Measurements from ENCODE around the gene OLA1. TPM values are rescaled to one million over a fixed set of nuclear protein-coding genes. Genes with fewer than 3 reads are reported as not detected.

Gene OLA1
- total RNA-seq, 1 donor from 2014 or later: 118 TPM

- TF ChIP-seq, protein P1, sequence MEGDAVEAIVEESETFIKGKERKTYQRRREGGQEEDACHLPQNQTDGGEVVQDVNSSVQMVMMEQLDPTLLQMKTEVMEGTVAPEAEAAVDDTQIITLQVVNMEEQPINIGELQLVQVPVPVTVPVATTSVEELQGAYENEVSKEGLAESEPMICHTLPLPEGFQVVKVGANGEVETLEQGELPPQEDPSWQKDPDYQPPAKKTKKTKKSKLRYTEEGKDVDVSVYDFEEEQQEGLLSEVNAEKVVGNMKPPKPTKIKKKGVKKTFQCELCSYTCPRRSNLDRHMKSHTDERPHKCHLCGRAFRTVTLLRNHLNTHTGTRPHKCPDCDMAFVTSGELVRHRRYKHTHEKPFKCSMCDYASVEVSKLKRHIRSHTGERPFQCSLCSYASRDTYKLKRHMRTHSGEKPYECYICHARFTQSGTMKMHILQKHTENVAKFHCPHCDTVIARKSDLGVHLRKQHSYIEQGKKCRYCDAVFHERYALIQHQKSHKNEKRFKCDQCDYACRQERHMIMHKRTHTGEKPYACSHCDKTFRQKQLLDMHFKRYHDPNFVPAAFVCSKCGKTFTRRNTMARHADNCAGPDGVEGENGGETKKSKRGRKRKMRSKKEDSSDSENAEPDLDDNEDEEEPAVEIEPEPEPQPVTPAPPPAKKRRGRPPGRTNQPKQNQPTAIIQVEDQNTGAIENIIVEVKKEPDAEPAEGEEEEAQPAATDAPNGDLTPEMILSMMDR (IDR thresholded peaks at IDR 0.05; ENCODE audit: unreplicated experiment): no peak
- H3K4me3 Mint-ChIP-seq (ENCODE audit: low read depth): no peak overlapping the region
- peaks cover 4% of the 10 kb centered on the region for H3K9me3 Mint-ChIP-seq (ENCODE audit: low read depth)
- peaks cover 8% of the 10 kb centered on the region for H3K4me1 Mint-ChIP-seq (ENCODE audit: low read depth)
- DNase-seq (ENCODE audit: low spot score, unreplicated experiment): no peak
- no peak overlapping the region for H3K27ac Mint-ChIP-seq
- H3K27me3 Mint-ChIP-seq: no peaks in the 10 kb centered on the region
- peaks cover 16% of the 10 kb centered on the region for H3K36me3 Mint-ChIP-seq (ENCODE audit: insufficient read depth)
Measured at GRCh38 chr2:174085781-174086180, 162.6 kb downstream of the OLA1 start.

DNA sequence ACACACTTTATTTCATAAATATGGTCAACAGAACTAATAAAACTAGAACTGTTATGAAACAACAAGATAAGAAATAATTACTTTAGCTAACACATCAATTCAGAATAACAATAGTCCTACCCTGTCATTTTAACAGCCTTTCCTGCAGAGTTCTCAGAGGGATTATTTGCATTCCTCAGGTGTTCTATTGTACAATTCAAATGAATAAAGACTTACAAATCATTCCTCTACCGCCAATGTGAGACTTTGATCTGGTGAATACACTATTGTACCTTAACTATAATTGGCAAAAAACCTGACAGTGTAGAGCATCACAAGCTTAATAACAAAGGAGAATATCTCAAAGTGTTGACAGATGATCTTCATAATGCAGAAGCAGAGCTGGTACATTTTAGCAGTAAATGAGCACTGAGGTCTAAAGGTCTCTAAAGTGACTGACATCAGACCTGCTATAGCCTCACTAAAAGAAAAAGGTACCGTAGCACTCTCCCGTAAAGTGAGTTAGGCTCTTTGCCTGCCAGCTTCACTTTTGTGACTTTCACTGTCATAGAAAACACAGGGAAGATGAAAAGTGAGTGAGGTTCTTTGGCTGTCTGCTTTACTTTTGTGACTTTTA, 164.4 kb downstream of the OLA1 start:
- Mint-ChIP-seq H3K27me3 (no peaks in the 10 kb centered on the region), H3K4me1 (ENCODE audit: low read depth) (peaks cover 10% of the 10 kb centered on the region), H3K27ac (no peak overlapping the region), H3K36me3 (ENCODE audit: insufficient read depth) (peaks cover 13% of the 10 kb centered on the region), H3K4me3 (ENCODE audit: low read depth) (no peak overlapping the region), H3K9me3 (ENCODE audit: low read depth) (peaks cover 4% of the 10 kb centered on the region)
- TF ChIP-seq, protein P1 (IDR thresholded peaks at IDR 0.05; ENCODE audit: unreplicated experiment): no peak
- DNase-seq (ENCODE audit: low spot score, unreplicated experiment): no peak

DNA sequence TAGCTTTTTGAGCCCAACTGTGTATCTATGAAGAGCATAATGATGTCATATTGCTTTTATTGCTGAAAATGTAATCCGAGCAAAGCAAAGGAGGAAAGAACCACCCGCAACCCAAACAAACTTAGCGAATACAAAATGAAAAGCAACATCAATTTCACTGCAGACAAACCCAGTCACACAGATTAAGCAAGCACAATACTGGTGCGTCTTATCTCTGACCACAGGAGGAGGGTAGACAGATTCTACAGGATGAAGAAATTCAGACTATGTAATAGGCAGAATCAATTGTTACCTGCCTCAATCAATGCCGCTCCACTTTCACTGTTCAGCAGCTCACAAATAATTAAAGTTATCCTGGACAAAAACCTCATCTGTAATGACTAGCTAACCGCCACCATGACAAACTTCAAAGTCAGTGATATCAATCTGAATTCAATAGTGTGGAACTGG, 167.6 kb downstream of the OLA1 start:
- no peak overlapping the region for H3K4me3 Mint-ChIP-seq (ENCODE audit: low read depth)
- TF ChIP-seq, protein P1 (IDR thresholded peaks at IDR 0.05; ENCODE audit: unreplicated experiment): no peak
- DNase-seq (ENCODE audit: low spot score, unreplicated experiment): no peak
- no peaks in the 10 kb centered on the region for H3K36me3 Mint-ChIP-seq (ENCODE audit: insufficient read depth)
- no peak overlapping the region for H3K27ac Mint-ChIP-seq
- H3K27me3 Mint-ChIP-seq: no peaks in the 10 kb centered on the region
- no peaks in the 10 kb centered on the region for H3K9me3 Mint-ChIP-seq (ENCODE audit: low read depth)
- H3K4me1 Mint-ChIP-seq (ENCODE audit: low read depth): peaks cover 24% of the 10 kb centered on the region

GRCh38 chr2:174078275-174078674, 170.1 kb downstream of the OLA1 start:
- Mint-ChIP-seq H3K4me1 (ENCODE audit: low read depth) (peaks cover 23% of the 10 kb centered on the region), H3K9me3 (ENCODE audit: low read depth) (no peaks in the 10 kb centered on the region), H3K36me3 (ENCODE audit: insufficient read depth) (peaks cover 8% of the 10 kb centered on the region), H3K27me3 (no peaks in the 10 kb centered on the region), H3K27ac (no peak overlapping the region), H3K4me3 (ENCODE audit: low read depth) (no peak overlapping the region)
- TF ChIP-seq, protein P1 (IDR thresholded peaks at IDR 0.05; ENCODE audit: unreplicated experiment): peak; percentile 51
- no peak for DNase-seq (ENCODE audit: low spot score, unreplicated experiment)

DNA sequence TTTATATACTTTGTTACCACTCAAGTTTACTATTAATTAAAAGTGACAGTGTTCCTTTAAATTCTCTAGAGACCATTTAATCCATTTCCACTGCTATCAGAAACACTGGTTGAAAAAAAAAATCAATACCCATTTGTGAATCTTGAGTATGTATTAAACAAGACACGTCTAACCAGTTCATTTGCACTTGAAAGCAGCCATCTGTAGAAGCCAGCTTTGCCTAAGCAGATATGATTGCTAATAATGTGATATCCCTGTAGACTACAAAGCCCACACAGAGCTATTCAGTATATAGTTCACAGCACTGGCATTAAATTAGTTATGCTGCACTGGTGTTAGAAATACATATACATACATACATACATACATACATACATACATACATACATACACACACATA, 171.4 kb downstream of the OLA1 start:
- no peak overlapping the region for H3K27ac Mint-ChIP-seq
- DNase-seq (ENCODE audit: low spot score, unreplicated experiment): no peak
- peaks cover 23% of the 10 kb centered on the region for H3K4me1 Mint-ChIP-seq (ENCODE audit: low read depth)
- TF ChIP-seq, protein P1 (IDR thresholded peaks at IDR 0.05; ENCODE audit: unreplicated experiment): no peak
- no peaks in the 10 kb centered on the region for H3K9me3 Mint-ChIP-seq (ENCODE audit: low read depth)
- no peaks in the 10 kb centered on the region for H3K27me3 Mint-ChIP-seq
- H3K4me3 Mint-ChIP-seq (ENCODE audit: low read depth): no peak overlapping the region
- peaks cover 11% of the 10 kb centered on the region for H3K36me3 Mint-ChIP-seq (ENCODE audit: insufficient read depth)
